GM19240 (cell line): ENCODE data around the gene PRDM16.

ENCODE experiments used
- DNase-seq: peaks from one replicate; pipeline ENCODE4 v3.0.0; 2011; ENCODE audit warnings: low spot score; ENCODE audit not compliant: insufficient read length

The PRDM16 gene

DNA sequence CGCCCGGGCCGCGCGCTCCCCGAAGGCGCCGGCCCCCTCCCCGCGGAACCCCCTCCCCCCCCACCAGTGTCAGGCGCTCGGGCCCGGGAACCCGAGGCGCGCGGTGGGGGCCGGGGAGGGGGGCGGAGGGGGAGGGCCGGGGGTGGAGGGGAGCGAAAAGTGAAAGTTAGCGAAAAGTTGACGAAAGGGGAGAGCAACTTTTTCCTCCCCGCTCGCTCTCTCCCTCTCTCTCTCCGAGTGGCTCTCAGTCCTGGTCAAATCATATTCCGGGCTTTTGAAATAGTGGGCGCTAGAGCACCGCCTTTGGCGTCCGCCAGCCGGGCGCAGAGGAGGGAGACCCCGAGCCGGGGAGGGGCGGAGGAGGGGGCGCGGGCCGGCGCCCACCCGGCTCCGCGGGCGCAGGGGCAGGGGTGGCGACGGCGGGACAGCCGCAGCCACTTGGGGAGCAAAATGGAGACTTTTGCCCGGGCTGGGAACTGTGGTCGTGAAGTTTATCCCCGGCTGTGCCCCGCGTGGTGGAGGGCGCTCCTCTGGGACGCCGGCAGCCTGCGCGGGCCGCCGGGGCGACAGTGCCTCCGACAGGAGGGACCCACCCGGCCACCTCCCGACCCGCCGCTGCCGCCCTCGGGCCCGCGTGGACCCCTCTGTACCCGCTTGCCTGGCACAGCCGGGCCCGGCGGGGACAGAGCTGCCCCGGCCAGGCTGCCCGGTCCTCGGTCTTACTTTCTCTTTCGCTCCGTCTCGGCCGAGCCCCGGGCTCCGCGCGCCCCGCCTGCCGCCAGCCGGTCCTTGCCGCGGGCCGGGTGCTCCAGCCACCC, 697 bp downstream of the PRDM16 start:
- no peak for DNase-seq

DNA sequence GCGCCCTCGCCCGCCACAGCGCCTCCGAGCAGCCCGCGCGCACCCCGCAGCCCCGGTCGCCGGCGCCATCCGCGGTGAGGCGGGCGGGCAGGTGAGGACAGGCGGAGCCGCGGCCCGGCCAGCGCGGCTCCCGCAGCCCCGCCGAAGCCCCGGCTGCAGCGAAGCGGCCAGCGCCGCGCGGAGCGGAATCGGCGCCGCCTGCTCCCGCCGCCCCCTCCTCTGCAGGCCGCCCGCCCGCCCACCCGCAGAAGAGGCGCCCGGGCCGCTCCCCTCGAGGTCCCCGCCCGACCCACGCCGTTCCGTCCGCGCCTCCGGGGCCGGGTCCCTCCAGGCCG, 1.3 kb downstream of the PRDM16 start:
- DNase-seq, result no peak

- DNase-seq, result no peak
Observed at GRCh38 chr1:3070644-3071564, 1.9 kb downstream of the PRDM16 start.

- DNase-seq, result no peak
Observed at GRCh38 chr1:3071565-3072390, 2.8 kb downstream of the PRDM16 start.

DNA sequence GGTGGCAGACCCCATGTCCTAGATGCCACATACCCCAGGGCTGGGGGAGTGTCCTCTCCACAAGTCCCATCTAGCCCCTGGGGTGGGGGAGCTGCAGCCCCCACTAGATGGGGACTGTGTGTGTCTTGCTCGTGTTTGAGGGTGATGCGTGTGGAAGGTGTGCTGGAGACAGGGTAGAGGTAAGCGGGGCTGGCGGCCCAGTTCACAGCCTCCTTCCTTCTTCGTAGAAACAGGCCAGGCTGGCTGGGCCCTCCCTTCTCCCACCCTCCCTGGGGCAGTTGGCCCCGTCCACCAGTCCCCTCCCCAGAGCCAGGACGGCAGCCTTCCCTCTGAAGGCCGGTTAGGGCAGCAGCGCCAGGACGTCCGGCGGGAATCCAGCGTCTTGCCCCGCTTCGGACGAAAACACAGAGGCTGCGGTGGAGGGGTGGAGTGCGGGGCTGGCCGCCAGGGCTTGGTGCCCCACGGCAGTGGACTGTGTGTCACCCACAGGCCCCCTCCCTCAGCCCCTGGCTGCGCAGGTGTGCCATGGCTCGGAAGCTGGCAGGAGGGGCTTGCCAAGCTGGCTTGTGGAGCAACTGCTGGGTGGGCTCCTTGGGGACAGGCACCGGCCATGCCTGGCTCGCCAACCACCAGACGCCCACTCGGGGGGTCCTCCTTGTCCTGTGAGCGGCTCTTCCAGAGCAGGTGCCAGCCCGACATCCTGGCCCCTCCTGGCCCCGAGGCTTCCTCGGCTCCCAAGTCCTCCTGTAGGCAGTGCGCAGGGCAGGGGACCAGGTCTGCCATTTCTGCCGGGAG, 3.6 kb downstream of the PRDM16 start:
- DNase-seq, result no peak

- no peak for DNase-seq
Observed at GRCh38 chr1:3073186-3073488, 4.1 kb downstream of the PRDM16 start.

GRCh38 chr1:3073489-3074296, 4.7 kb downstream of the PRDM16 start:
- no peak for DNase-seq

- DNase-seq, result no peak
Observed at GRCh38 chr1:3074297-3074741, 5.3 kb downstream of the PRDM16 start.

DNA sequence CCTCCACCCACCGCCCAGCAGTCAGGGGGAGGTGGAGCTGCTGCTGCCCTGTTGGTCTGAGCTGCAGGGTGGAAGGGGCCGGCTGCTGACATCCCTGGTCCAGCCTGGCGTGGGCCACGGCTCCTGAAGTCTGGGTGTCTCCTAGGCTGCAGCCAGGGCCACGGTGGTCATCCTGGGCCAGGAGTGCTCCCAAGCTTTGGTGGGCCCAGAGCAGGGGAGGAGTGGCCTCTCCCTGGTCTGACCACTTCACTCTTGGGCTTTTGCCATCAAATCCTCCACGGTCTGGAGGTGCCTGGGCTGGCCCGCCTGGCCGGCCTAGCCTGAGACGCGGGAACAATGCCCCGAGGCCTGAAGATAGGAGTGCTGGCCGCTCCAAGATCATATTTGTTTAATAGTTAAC, 5.8 kb downstream of the PRDM16 start:
- no peak for DNase-seq

DNA sequence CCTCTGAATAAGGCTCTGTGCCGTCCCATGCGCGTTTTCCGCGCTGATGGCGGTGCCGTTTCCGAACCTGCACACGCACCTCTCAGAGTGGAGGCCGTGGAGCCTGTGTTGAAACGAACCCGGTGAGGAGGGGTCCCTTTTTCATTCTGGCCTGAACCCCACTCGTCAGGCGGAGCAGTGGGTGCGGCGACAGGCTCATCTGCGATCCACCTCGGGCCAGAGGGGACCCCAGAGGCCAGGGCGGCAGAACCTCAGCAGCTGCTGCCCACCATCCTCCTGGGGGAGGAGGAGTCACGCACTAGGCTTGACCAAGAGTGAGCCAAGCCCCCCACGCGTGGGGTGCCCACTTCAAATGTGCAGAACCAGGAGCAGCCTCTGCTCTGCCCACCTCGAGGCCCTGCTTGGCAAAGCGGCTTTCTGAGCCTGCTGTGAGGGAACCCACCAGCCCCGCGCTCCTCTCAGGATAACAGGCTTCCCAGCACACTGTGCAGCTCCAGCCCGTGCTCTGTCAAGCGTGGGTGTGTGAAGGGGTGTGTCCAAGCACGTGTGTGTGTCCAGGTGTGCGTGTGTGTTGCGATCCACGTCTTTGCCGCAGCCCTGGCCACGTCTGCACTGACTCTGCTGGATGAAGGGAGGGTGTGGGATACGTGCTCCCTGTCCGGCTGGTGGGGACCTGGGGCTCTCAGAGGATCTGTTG, 6.8 kb downstream of the PRDM16 start:
- DNase-seq, result no peak

GRCh38 chr1:3076363-3076740, 7.3 kb downstream of the PRDM16 start:
- no peak for DNase-seq

- no peak for DNase-seq
Observed at GRCh38 chr1:3077081-3077480, 8.1 kb downstream of the PRDM16 start.

GRCh38 chr1:3077561-3077960, 8.6 kb downstream of the PRDM16 start:
- DNase-seq, result no peak

DNA sequence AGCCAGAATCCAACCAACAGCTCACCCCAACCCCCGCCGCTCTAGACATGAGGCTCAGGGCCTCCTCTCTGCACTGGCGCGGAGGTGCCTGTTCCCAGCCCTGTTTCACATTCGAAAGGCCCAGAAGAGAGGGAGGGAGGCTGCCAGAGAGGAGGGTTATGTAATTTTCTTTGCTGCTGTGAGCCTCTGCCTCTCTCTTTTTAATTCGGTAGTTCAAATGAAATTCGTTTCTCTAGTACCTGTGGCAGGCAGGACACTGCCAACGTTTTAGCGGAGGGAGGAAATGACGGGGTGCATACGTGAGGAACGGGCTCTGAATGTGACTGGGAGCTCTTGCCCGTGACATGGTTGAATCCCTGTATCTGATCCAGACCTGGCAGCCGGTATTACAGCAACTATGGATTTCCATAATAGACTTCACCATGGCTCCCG, 9.4 kb downstream of the PRDM16 start:
- no peak for DNase-seq

DNA sequence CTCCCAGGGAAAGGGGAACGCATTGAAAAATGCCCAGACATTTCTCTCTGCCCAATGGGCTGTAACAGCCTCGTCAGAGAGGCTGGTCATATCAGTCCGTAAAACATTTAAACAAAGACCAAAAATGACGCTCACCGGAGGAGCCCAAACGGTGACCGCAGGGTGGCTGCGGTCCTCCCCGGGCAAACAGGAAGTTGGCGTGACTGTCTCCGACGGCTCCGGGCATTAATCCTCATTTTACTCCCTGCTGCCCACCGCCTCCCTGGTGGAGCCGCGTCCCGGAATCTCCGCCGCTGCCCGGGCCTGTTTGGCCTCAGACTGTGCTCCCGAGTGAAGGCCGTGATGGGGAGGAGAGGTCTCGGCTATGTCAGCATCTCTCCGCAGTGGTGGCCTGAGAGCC, 9.9 kb downstream of the PRDM16 start:
- DNase-seq, result no peak

DNA sequence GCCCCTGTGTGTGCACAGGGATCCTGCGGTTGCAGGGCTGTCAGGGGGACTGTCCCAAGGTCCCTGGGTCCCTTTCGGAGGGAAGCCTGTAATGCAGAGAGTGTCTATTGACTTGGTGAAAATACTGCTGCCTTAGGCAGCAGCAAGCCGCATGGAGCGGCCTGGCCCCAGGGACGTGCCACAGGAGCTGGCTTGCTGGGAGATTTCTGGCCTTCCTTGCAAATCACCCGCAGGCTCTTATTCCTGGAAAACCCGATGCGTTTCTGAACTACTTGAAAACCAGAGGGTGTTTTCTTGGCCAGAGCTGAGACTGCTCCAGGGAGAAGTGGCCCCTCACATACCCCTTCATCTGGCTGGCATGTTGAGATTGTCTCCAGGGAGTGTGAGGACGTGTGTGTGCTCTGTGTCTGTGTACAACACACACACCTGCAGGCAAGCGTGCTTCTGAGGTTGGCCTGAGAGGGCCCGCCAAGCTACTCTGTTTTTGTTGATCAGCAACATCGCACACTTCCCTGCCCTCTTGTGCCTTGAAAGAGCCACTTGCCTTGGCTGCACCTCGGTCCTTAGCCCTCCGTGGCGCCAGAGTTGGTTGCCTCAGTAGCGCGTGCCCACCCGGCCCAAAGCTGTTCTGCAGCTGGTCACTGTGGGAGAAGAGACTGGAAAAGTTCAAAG, 10.5 kb downstream of the PRDM16 start:
- DNase-seq, result no peak

GRCh38 chr1:3080053-3080955, 11.3 kb downstream of the PRDM16 start:
- DNase-seq, result no peak

DNA sequence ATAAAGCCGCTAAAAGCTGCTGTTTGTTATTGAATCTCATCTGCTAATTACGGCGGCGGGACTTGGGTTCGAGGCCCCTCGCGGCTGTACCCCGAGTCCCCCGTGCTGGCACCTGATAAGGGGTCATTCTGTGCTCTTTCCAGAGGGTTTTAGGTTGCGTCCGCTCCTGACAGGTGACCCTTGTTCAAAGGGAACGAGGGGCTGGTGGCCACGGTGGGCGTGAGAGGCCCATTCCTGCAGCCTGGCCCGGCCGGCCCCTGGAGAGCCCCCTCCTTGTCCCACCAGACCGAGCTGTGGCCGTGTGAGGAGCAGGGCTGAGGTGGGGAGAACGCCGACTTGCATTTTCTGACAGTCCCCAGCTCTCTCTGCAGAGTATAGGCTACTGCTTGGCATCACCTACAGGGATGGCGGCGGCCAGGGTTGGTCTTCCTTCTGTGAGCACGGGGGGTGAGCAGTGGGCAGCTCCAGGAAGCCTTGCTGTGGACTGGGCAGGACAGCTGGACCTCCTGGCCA, 12.2 kb downstream of the PRDM16 start:
- DNase-seq, result no peak
